ENCODE measurements around the gene MAB21L4.

Gene MAB21L4

GRCh38 chr2:240836781-240837467 is 59.0 kb downstream of the MAB21L4 start:
- Histone ChIP-seq H3K27me3 (ENCODE audit: control insufficient read depth, insufficient read depth, low read length) (peaks cover 9% of the 10 kb centered on the region), H3K9ac (ENCODE audit: low read depth, low read length) (no peak overlapping the region), H3K4me1 (ENCODE audit: control insufficient read depth, insufficient read depth, low read length) (no peaks in the 10 kb centered on the region)

More at GRCh38 chr2:240836781-240837467, 59.0 kb downstream of the MAB21L4 start:
- H3K36me3 ChIP-seq (ENCODE audit: control insufficient read depth, insufficient read depth, low read length) = no peaks in the 10 kb centered on the region
- no peaks in the 10 kb centered on the region for H3K9me3 ChIP-seq (ENCODE audit: control insufficient read depth, insufficient read depth, low read length)
- H3K4me3 ChIP-seq (ENCODE audit: low read depth, low read length) = no peak overlapping the region
